Ascending aorta (tissue), 2 donors: ENCODE measurements around the gene SMTNL2. TPM values are rescaled to one million over a fixed set of nuclear protein-coding genes. Genes with fewer than 3 reads are reported as not detected.
"Not testable (repeated sequence)": the region's sequence is repeated elsewhere in the genome, so short reads cannot be mapped to it uniquely, and the experiment has no call there.

ENCODE experiments used
- DNase-seq, 2 donors: peaks; one replicate each; pipeline ENCODE4 v3.0.0-alpha.2; 2019; ENCODE audit warnings: low spot score in 2 of 2
- H3K27ac ChIP-seq, 2 donors: fragments of 200-600 bp; sonication (generic); one replicate each; pipeline ENCODE4 v1.5.1; 2016 to 2017; ENCODE audit warnings: mild to moderate bottlenecking in 1 of 2
- H3K27me3 ChIP-seq: fragments of 200-600 bp; sonication (generic); one replicate; pipeline ENCODE4 v1.5.1; 2017
- H3K36me3 ChIP-seq, 2 donors: fragments of 200-600 bp; sonication (generic); one replicate each; pipeline ENCODE4 v1.5.1; 2016
- H3K4me1 ChIP-seq, 2 donors: fragments of 200-600 bp; sonication (generic); one replicate each; pipeline ENCODE4 v1.5.1; 2016 to 2017; ENCODE audit warnings: mild to moderate bottlenecking in 1 of 2
- H3K4me3 ChIP-seq, 2 donors: fragments of 200-600 bp; sonication (generic); one replicate each; pipeline ENCODE4 v1.5.1; 2016 to 2017; ENCODE audit warnings: mild to moderate bottlenecking in 1 of 2
- H3K9me3 ChIP-seq, 2 donors: fragments of 200-600 bp; sonication (generic); one replicate each; pipeline ENCODE4 v1.5.1; 2016
- intact Hi-C: fragments of 100-400 bp; cut with DNase I; formaldehyde crosslinking; loops from one replicate; pipeline ENCODE4 v1.15.1; 2023
- total RNA-seq: library from RNA; depleted of rRNA; stranded (reverse); fragments of >200 nt; gene quantifications from one replicate; pipeline ENCODE4 v1.1.0, GENCODE V29; 2016
- TF ChIP-seq, protein P1 (sequence below), 3 experiments: fragments of 200-600 bp in 2 of 3; fragments of 450-650 bp in 1 of 3; sonication (generic) in 2 of 3; IDR thresholded peaks; one replicate each; pipeline ENCODE4 v1.5.1; 2016 to 2019; ENCODE audit warnings: antibody characterized with exemption in 3 of 3, mild to moderate bottlenecking in 1 of 3, moderate library complexity in 1 of 3

SMTNL2 gene
- total RNA-seq, 1 donor from 2014 or later, result 15.6 TPM

DNA sequence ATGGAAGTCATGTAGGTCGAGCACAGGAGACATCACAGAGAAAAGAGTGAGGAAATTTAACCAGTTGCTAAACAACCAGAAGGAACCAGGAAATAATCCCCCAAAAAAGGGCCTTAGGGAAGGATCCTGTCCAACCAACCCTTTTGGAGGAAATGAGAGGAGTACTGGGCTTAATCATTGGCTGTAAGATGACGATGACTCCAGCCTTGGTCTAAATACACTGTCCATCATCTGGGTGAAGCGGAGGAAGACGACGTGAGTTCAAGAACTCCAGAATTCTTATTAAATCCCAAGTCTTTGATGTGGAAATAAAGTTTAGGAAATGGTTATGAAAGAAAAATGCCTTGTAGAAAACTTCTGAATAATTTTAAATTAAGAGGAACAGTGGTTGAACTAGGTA, 68.7 kb downstream of the SMTNL2 start:
- Histone ChIP-seq H3K36me3 (no peaks in the 10 kb centered on the region), H3K27me3 (no peaks in the 10 kb centered on the region), H3K4me1 (no peaks in the 10 kb centered on the region), H3K27ac (no peak overlapping the region), H3K9me3 (no peaks in the 10 kb centered on the region), H3K4me3 (no peak overlapping the region)
- DNase-seq, result no peak
- intact Hi-C loops, result no loop called here
- TF ChIP-seq, protein P1, sequence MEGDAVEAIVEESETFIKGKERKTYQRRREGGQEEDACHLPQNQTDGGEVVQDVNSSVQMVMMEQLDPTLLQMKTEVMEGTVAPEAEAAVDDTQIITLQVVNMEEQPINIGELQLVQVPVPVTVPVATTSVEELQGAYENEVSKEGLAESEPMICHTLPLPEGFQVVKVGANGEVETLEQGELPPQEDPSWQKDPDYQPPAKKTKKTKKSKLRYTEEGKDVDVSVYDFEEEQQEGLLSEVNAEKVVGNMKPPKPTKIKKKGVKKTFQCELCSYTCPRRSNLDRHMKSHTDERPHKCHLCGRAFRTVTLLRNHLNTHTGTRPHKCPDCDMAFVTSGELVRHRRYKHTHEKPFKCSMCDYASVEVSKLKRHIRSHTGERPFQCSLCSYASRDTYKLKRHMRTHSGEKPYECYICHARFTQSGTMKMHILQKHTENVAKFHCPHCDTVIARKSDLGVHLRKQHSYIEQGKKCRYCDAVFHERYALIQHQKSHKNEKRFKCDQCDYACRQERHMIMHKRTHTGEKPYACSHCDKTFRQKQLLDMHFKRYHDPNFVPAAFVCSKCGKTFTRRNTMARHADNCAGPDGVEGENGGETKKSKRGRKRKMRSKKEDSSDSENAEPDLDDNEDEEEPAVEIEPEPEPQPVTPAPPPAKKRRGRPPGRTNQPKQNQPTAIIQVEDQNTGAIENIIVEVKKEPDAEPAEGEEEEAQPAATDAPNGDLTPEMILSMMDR (IDR thresholded peaks at IDR 0.05), result no peak

DNA sequence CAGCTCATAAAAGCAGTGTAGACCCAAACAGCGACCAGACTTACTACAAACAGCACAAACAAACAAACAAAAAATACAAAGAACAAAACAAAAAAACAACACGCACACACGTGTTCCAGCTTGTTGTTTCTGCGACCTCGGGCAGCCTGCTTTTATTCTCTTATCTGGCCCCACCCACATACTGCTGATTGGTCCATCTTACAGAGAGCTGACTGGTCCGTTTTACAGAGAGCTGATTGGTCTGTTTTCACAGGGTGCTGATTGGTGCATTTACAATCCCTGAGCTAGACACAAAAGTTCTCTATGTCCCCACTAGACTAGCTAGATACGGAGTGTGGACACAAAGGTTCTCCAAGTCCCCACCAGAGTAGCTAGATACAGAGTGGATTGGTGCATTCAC, 71.6 kb downstream of the SMTNL2 start:
- H3K4me3 ChIP-seq, DNase-seq, H3K27me3 ChIP-seq, intact Hi-C loops, H3K4me1 ChIP-seq, H3K27ac ChIP-seq, H3K9me3 ChIP-seq, H3K36me3 ChIP-seq: not testable (repeated sequence)

DNA sequence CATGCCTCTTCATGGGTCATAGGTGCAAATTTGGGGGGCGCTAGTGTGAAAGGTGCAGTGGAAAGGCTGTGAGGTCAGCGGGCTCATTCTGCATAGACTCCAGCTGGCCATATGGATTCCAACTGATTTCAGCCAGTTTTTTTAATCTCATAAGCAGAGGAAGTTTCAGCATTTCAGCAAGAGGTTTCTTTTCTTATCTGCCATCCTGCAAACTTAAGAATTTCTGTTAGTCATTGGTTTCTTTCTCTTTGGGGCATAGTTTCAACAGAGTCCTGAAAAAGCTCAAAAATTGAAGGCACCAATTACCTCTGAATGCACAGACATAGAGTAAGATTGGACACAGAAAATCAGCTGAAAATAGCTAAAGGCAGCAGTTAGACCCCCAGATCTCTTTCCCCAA, 73.3 kb downstream of the SMTNL2 start:
- DNase-seq, result no peak
- H3K36me3 ChIP-seq, result no peaks in the 10 kb centered on the region
- H3K9me3 ChIP-seq, result no peaks in the 10 kb centered on the region
- no peaks in the 10 kb centered on the region for H3K4me1 ChIP-seq
- H3K27me3 ChIP-seq, result no peaks in the 10 kb centered on the region
- H3K27ac ChIP-seq, result no peak overlapping the region
- TF ChIP-seq, protein P1 (IDR thresholded peaks at IDR 0.05), result no peak
- H3K4me3 ChIP-seq, result no peak overlapping the region
- intact Hi-C loops, result no loop called here

Other genes with a start within 250 kb of the SMTNL2 start
- 27.9 TPM for gene UBE2G1, start 217.9 kb upstream of the SMTNL2 start, total RNA-seq
- gene SPNS3, start 150.6 kb upstream of the SMTNL2 start, total RNA-seq, result not detected
- 107 TPM for gene SPNS2, start 85.6 kb upstream of the SMTNL2 start, total RNA-seq
- 94.5 TPM for gene MYBBP1A, start 29.1 kb upstream of the SMTNL2 start, total RNA-seq
- not detected for gene GGT6, start 24.0 kb upstream of the SMTNL2 start, total RNA-seq
- gene ALOX15, start 57.1 kb downstream of the SMTNL2 start, total RNA-seq, result not detected
- 22.8 TPM for gene PELP1, start 119.6 kb downstream of the SMTNL2 start, total RNA-seq
- 43.4 TPM for gene ARRB2, start 126.1 kb downstream of the SMTNL2 start, total RNA-seq
- gene MED11, start 146.9 kb downstream of the SMTNL2 start, total RNA-seq, result 10.9 TPM
- not detected for gene ZMYND15, start 155.3 kb downstream of the SMTNL2 start, total RNA-seq
- gene CXCL16, start 155.4 kb downstream of the SMTNL2 start, total RNA-seq, result 12.5 TPM
- gene TM4SF5, start 187.4 kb downstream of the SMTNL2 start, total RNA-seq, result not detected
- gene VMO1, start 201.8 kb downstream of the SMTNL2 start, total RNA-seq, result not detected
- gene GLTPD2, start 204.4 kb downstream of the SMTNL2 start, total RNA-seq, result not detected
- gene PSMB6, start 211.6 kb downstream of the SMTNL2 start, total RNA-seq, result 160 TPM
- 64.5 TPM for gene PLD2, start 222.6 kb downstream of the SMTNL2 start, total RNA-seq
- 45.6 TPM for gene MINK1, start 248.8 kb downstream of the SMTNL2 start, total RNA-seq